ENCODE data around the gene ARR3. TPM values are rescaled to one million over a fixed set of nuclear protein-coding genes. Genes with fewer than 3 reads are reported as not detected.

Gene ARR3
- polyA plus RNA-seq, 1 donor from 2014 or later, result not detected

GRCh38 chrX:70226048-70226447 is 42.1 kb upstream of the ARR3 start:
- no peak overlapping the region for H3K9ac ChIP-seq (ENCODE audit: low read length)
- H2AFZ ChIP-seq (ENCODE audit: low read depth, low read length), result no peak overlapping the region
- H3K9me3 ChIP-seq (ENCODE audit: low read length), result no peaks in the 10 kb centered on the region
- H4K20me1 ChIP-seq (ENCODE audit: insufficient read depth), result no peaks in the 10 kb centered on the region
- H3K4me2 ChIP-seq (ENCODE audit: low read length), result no peak overlapping the region
- no peaks in the 10 kb centered on the region for H3K79me2 ChIP-seq (replicated peaks; ENCODE audit: insufficient read depth, low read length)
- H3F3A ChIP-seq (ENCODE audit: insufficient read depth, low read length, poor library complexity, severe bottlenecking), result no peaks in the 10 kb centered on the region
- no peak overlapping the region for H3K4me3 ChIP-seq (ENCODE audit: low read length)
- TF ChIP-seq MXI1 (conservative IDR thresholded peaks at IDR 0.05; ENCODE audit: poor library complexity, severe bottlenecking), result no peak
- no peak for TF ChIP-seq EP300 (conservative IDR thresholded peaks at IDR 0.05; ENCODE audit: poor library complexity, severe bottlenecking)
- TF ChIP-seq, protein P1, sequence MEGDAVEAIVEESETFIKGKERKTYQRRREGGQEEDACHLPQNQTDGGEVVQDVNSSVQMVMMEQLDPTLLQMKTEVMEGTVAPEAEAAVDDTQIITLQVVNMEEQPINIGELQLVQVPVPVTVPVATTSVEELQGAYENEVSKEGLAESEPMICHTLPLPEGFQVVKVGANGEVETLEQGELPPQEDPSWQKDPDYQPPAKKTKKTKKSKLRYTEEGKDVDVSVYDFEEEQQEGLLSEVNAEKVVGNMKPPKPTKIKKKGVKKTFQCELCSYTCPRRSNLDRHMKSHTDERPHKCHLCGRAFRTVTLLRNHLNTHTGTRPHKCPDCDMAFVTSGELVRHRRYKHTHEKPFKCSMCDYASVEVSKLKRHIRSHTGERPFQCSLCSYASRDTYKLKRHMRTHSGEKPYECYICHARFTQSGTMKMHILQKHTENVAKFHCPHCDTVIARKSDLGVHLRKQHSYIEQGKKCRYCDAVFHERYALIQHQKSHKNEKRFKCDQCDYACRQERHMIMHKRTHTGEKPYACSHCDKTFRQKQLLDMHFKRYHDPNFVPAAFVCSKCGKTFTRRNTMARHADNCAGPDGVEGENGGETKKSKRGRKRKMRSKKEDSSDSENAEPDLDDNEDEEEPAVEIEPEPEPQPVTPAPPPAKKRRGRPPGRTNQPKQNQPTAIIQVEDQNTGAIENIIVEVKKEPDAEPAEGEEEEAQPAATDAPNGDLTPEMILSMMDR (IDR thresholded peaks at IDR 0.05; ENCODE audit: poor library complexity, severe bottlenecking), result no peak
- TF ChIP-seq, protein P2, sequence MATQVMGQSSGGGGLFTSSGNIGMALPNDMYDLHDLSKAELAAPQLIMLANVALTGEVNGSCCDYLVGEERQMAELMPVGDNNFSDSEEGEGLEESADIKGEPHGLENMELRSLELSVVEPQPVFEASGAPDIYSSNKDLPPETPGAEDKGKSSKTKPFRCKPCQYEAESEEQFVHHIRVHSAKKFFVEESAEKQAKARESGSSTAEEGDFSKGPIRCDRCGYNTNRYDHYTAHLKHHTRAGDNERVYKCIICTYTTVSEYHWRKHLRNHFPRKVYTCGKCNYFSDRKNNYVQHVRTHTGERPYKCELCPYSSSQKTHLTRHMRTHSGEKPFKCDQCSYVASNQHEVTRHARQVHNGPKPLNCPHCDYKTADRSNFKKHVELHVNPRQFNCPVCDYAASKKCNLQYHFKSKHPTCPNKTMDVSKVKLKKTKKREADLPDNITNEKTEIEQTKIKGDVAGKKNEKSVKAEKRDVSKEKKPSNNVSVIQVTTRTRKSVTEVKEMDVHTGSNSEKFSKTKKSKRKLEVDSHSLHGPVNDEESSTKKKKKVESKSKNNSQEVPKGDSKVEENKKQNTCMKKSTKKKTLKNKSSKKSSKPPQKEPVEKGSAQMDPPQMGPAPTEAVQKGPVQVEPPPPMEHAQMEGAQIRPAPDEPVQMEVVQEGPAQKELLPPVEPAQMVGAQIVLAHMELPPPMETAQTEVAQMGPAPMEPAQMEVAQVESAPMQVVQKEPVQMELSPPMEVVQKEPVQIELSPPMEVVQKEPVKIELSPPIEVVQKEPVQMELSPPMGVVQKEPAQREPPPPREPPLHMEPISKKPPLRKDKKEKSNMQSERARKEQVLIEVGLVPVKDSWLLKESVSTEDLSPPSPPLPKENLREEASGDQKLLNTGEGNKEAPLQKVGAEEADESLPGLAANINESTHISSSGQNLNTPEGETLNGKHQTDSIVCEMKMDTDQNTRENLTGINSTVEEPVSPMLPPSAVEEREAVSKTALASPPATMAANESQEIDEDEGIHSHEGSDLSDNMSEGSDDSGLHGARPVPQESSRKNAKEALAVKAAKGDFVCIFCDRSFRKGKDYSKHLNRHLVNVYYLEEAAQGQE (IDR thresholded peaks at IDR 0.05; ENCODE audit: borderline replicate concordance), result no peak
- no peak for TF ChIP-seq SMC3 (conservative IDR thresholded peaks at IDR 0.05; ENCODE audit: poor library complexity)
- no peak for TF ChIP-seq TAF1 (IDR thresholded peaks at IDR 0.05; ENCODE audit: low read depth)
- TF ChIP-seq RAD21 (conservative IDR thresholded peaks at IDR 0.05), result no peak
- TF ChIP-seq POLR2AphosphoS5 (IDR thresholded peaks at IDR 0.05), result no peak
- TF ChIP-seq EZH2 (IDR thresholded peaks at IDR 0.05; ENCODE audit: borderline replicate concordance, insufficient read depth, low read length, poor library complexity, severe bottlenecking), result no peak
- H3K27ac ChIP-seq (ENCODE audit: low read length), result no peak overlapping the region
- H3K9me2 ChIP-seq (ENCODE audit: insufficient read depth, low read length), result no peaks in the 10 kb centered on the region
- no peaks in the 10 kb centered on the region for H3K36me3 ChIP-seq (ENCODE audit: insufficient read depth, low read length)
- H3K27me3 ChIP-seq (ENCODE audit: insufficient read depth, low read depth, low read length), result no peaks in the 10 kb centered on the region

- Histone ChIP-seq H3K9ac (ENCODE audit: low read length) (no peak overlapping the region), H3K9me2 (ENCODE audit: insufficient read depth, low read length) (no peaks in the 10 kb centered on the region), H3F3A (ENCODE audit: insufficient read depth, low read length, poor library complexity, severe bottlenecking) (no peaks in the 10 kb centered on the region), H3K79me2 (replicated peaks; ENCODE audit: insufficient read depth, low read length) (no peaks in the 10 kb centered on the region), H3K27ac (ENCODE audit: low read length) (no peak overlapping the region), H3K4me2 (ENCODE audit: low read length) (no peak overlapping the region), H2AFZ (ENCODE audit: low read depth, low read length) (no peak overlapping the region), H3K36me3 (ENCODE audit: insufficient read depth, low read length) (no peaks in the 10 kb centered on the region), H3K27me3 (ENCODE audit: insufficient read depth, low read depth, low read length) (no peaks in the 10 kb centered on the region), H3K4me3 (ENCODE audit: low read length) (no peak overlapping the region), H4K20me1 (ENCODE audit: insufficient read depth) (no peaks in the 10 kb centered on the region), H3K9me3 (ENCODE audit: low read length) (no peaks in the 10 kb centered on the region)
- no peak for TF ChIP-seq SMC3 (conservative IDR thresholded peaks at IDR 0.05; ENCODE audit: poor library complexity)
- TF ChIP-seq EP300 (conservative IDR thresholded peaks at IDR 0.05; ENCODE audit: poor library complexity, severe bottlenecking), result no peak
- TF ChIP-seq EZH2 (IDR thresholded peaks at IDR 0.05; ENCODE audit: borderline replicate concordance, insufficient read depth, low read length, poor library complexity, severe bottlenecking), result no peak
- no peak for TF ChIP-seq TAF1 (IDR thresholded peaks at IDR 0.05; ENCODE audit: low read depth)
- TF ChIP-seq RAD21 (conservative IDR thresholded peaks at IDR 0.05), result no peak
- TF ChIP-seq MXI1 (conservative IDR thresholded peaks at IDR 0.05; ENCODE audit: poor library complexity, severe bottlenecking), result no peak
- TF ChIP-seq, protein P1 (IDR thresholded peaks at IDR 0.05; ENCODE audit: poor library complexity, severe bottlenecking), result no peak
- TF ChIP-seq, protein P2 (IDR thresholded peaks at IDR 0.05; ENCODE audit: borderline replicate concordance), result no peak
- TF ChIP-seq POLR2AphosphoS5 (IDR thresholded peaks at IDR 0.05), result no peak
Measured at GRCh38 chrX:70226687-70227086, 41.4 kb upstream of the ARR3 start.
